OCI-LY1 (cell line): ENCODE measurements around the gene CDA.

ENCODE experiments used
- H2AFZ ChIP-seq: fragments of 200-600 bp; sonication (generic), shearing (Covaris generic); 2 replicates; pipeline ENCODE4 v1.6.0; 2014; ENCODE audit warnings: antibody characterized with exemption, mild to moderate bottlenecking, low read length
- H3F3A ChIP-seq: fragments of 200-600 bp; sonication (generic), shearing (Covaris generic); 2 replicates; pipeline ENCODE4 v1.6.0; 2014; ENCODE audit warnings: mild to moderate bottlenecking, antibody characterized with exemption, low read length, moderate library complexity; ENCODE audit not compliant: insufficient read depth
- H3K27ac ChIP-seq: fragments of 200-600 bp; sonication (generic); 2 replicates; pipeline ENCODE4 v1.5.1; 2014; ENCODE audit warnings: low read length, mixed run types, mild to moderate bottlenecking, low read depth; ENCODE audit not compliant: poor library complexity, severe bottlenecking
- H3K27me3 ChIP-seq: fragments of 200-600 bp; sonication (generic); 2 replicates; pipeline ENCODE4 v1.6.0; 2014; ENCODE audit warnings: antibody characterized with exemption, mild to moderate bottlenecking, low read length, moderate library complexity; ENCODE audit not compliant: insufficient read depth
- H3K36me3 ChIP-seq: fragments of 200-600 bp; sonication (generic); 2 replicates; pipeline ENCODE4 v1.6.1; 2014; ENCODE audit warnings: mild to moderate bottlenecking, antibody characterized with exemption, low read length, moderate library complexity, mixed read lengths; ENCODE audit not compliant: insufficient read depth
- H3K4me1 ChIP-seq: fragments of 200-600 bp; sonication (generic); 2 replicates; pipeline ENCODE4 v1.5.1; 2014; ENCODE audit warnings: mild to moderate bottlenecking, low read length, moderate library complexity; ENCODE audit not compliant: insufficient read depth, severe bottlenecking
- H3K4me2 ChIP-seq: fragments of 200-600 bp; sonication (generic), shearing (Covaris generic); 2 replicates; pipeline ENCODE4 v1.6.1; 2014; ENCODE audit warnings: low read length
- H3K4me3 ChIP-seq: fragments of 200-600 bp; sonication (generic); 2 replicates; pipeline ENCODE4 v1.5.1; 2014; ENCODE audit warnings: low read length, low read depth, mild to moderate bottlenecking, mixed read lengths; ENCODE audit not compliant: poor library complexity, severe bottlenecking
- H3K79me2 ChIP-seq: fragments of 200-600 bp; shearing (Covaris generic); 2 replicates; pipeline ENCODE4 v1.6.1; 2016; ENCODE audit warnings: mixed run types, low read length, mixed read lengths; ENCODE audit not compliant: insufficient read depth
- H3K9ac ChIP-seq: fragments of 200-600 bp; sonication (generic), shearing (Covaris generic); 2 replicates; pipeline ENCODE4 v1.6.1; 2014; ENCODE audit warnings: mild to moderate bottlenecking, low read length, mixed read lengths
- H3K9me2 ChIP-seq: fragments of 200-600 bp; sonication (generic), shearing (Covaris generic); 2 replicates; pipeline ENCODE4 v1.6.1; 2014; ENCODE audit warnings: low read depth, mild to moderate bottlenecking, low read length, mixed read lengths
- H3K9me3 ChIP-seq: fragments of 200-600 bp; shearing (Covaris generic); 2 replicates; pipeline ENCODE4 v1.6.1; 2014; ENCODE audit warnings: low read length, mixed read lengths
- H4K20me1 ChIP-seq: fragments of 200-600 bp; sonication (generic), shearing (Covaris generic); 2 replicates; pipeline ENCODE4 v1.6.0; 2016; ENCODE audit warnings: mild to moderate bottlenecking, low read length; ENCODE audit not compliant: insufficient read depth
- CTCF ChIP-seq: fragments of 200-600 bp; sonication (generic), shearing (Covaris generic); IDR thresholded peaks from 2 replicates; pipeline ENCODE4 v1.5.1; 2017; ENCODE audit warnings: mild to moderate bottlenecking, antibody characterized with exemption, low read length, moderate library complexity, mixed read lengths
- EZH2 ChIP-seq: fragments of 200-600 bp; sonication (generic), shearing (Covaris generic); IDR thresholded peaks from 2 replicates; pipeline ENCODE4 v1.8.0; 2017; ENCODE audit warnings: borderline replicate concordance, mixed run types, mild to moderate bottlenecking, antibody characterized with exemption, low read length, moderate library complexity, mixed read lengths

Gene CDA

GRCh38 chr1:20600156-20600555 lies 11.3 kb downstream of the CDA start:
- Histone ChIP-seq H3K9me3 (no peaks in the 10 kb centered on the region), H3K4me3 (no peak overlapping the region), H3F3A (no peaks in the 10 kb centered on the region), H3K9me2 (no peaks in the 10 kb centered on the region), H3K79me2 (no peaks in the 10 kb centered on the region), H4K20me1 (no peaks in the 10 kb centered on the region), H3K4me2 (no peak overlapping the region), H3K9ac (no peak overlapping the region), H2AFZ (no peak overlapping the region), H3K36me3 (no peaks in the 10 kb centered on the region), H3K4me1 (no peaks in the 10 kb centered on the region), H3K27ac (no peak overlapping the region), H3K27me3 (peaks cover 5% of the 10 kb centered on the region; the same call in 1 of the 2 replicates)
- TF ChIP-seq EZH2: no peak
- TF ChIP-seq CTCF: no peak

- no peak overlapping the region for H3K9ac ChIP-seq
- no peak for TF ChIP-seq CTCF
- TF ChIP-seq EZH2: no peak
- no peaks in the 10 kb centered on the region for H3K9me3 ChIP-seq
- H3K79me2 ChIP-seq: no peaks in the 10 kb centered on the region
- H2AFZ ChIP-seq: no peak overlapping the region
- no peak overlapping the region for H3K27ac ChIP-seq
- H3K4me2 ChIP-seq: no peak overlapping the region
- H3K4me1 ChIP-seq: no peaks in the 10 kb centered on the region
- H3K27me3 ChIP-seq: peaks cover 5% of the 10 kb centered on the region; the same call in 1 of the 2 replicates
- H3F3A ChIP-seq: no peaks in the 10 kb centered on the region
- H3K36me3 ChIP-seq: no peaks in the 10 kb centered on the region
- H3K9me2 ChIP-seq: no peaks in the 10 kb centered on the region
- no peak overlapping the region for H3K4me3 ChIP-seq
- H4K20me1 ChIP-seq: no peaks in the 10 kb centered on the region
Observed at GRCh38 chr1:20601129-20601825, 12.4 kb downstream of the CDA start.

DNA sequence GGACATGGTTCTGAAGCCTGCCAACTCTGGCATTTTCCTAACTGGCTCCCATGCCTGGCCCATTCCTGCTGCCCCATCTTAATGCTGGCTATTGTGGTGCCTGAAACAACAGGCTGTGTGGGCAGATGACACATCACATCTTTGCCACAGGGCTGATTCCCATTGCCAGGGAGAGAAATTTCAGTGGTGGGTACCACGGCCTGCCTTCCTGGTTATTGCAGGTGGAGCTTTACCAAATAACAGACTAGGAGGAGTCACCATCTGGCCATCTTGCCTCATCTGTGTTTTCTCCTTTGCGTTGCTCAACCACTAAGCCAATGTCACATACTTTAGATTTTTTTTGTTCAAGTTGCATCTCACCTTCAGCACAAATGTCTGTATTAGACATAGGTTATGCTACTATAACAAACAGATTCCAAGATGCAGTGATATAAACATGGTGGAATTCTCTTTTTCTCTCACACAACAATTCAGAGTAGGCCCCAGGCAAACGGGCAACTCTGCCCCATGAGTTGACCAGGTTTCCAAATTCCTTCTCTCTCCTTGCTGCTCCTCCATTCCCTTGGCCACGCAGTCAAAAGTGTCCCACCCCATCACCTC lies 14.1 kb downstream of the CDA start:
- no peaks in the 10 kb centered on the region for H3F3A ChIP-seq
- no peak overlapping the region for H2AFZ ChIP-seq
- no peak overlapping the region for H3K4me2 ChIP-seq
- no peaks in the 10 kb centered on the region for H4K20me1 ChIP-seq
- peaks cover 5% of the 10 kb centered on the region; the same call in 1 of the 2 replicates for H3K27me3 ChIP-seq
- H3K27ac ChIP-seq: no peak overlapping the region
- H3K36me3 ChIP-seq: no peaks in the 10 kb centered on the region
- H3K4me3 ChIP-seq: no peak overlapping the region
- H3K9me3 ChIP-seq: no peaks in the 10 kb centered on the region
- no peaks in the 10 kb centered on the region for H3K79me2 ChIP-seq
- no peak overlapping the region for H3K9ac ChIP-seq
- no peak for TF ChIP-seq CTCF
- TF ChIP-seq EZH2: no peak
- H3K9me2 ChIP-seq: no peaks in the 10 kb centered on the region
- no peaks in the 10 kb centered on the region for H3K4me1 ChIP-seq
